HG02623 (cell line): ENCODE results near the gene TNFAIP1.
"Not testable (repeated sequence)": the region's sequence is repeated elsewhere in the genome, so short reads cannot be mapped to it uniquely, and the experiment has no call there.

ENCODE experiments used
- ATAC-seq: cut with Tn5 transposase; IDR thresholded peaks from one replicate; pipeline ENCODE4 v1.9.1; 2021; ENCODE audit warnings: moderate library complexity; ENCODE audit not compliant: unreplicated experiment

TNFAIP1 gene

GRCh38 chr17:28335201-28335958 lies at the start of gene TNFAIP1, which contains the start of gene IFT20:
Gene TNFAIP1, plus strand, starts transcription at chr17:28335761. Its CDS starts 3,761 bp downstream, at chr17:28339522.
Gene IFT20, minus strand, starts transcription at chr17:28335472. Its CDS starts 3,487 bp downstream, at chr17:28331985.
- peak; percentile 93 for ATAC-seq

GRCh38 chr17:28285965-28286364 lies 49.6 kb upstream of the TNFAIP1 start:
- no peak for ATAC-seq

GRCh38 chr17:28290703-28291102 lies 44.9 kb upstream of the TNFAIP1 start:
- ATAC-seq: no peak

- ATAC-seq: no peak
Measured at GRCh38 chr17:28291780-28292330, 43.7 kb upstream of the TNFAIP1 start.

GRCh38 chr17:28292878-28293277 lies 42.7 kb upstream of the TNFAIP1 start:
- not testable (repeated sequence) for ATAC-seq

GRCh38 chr17:28293994-28294393 lies 41.6 kb upstream of the TNFAIP1 start:
- no peak for ATAC-seq

GRCh38 chr17:28295677-28296578 lies 39.6 kb upstream of the TNFAIP1 start:
- ATAC-seq: no peak

- no peak for ATAC-seq
Measured at GRCh38 chr17:28298449-28298848, 37.1 kb upstream of the TNFAIP1 start.

GRCh38 chr17:28306954-28307401 lies 28.6 kb upstream of the TNFAIP1 start:
- ATAC-seq: no peak

- ATAC-seq: no peak
Measured at GRCh38 chr17:28313841-28314240, 21.7 kb upstream of the TNFAIP1 start.

GRCh38 chr17:28315846-28316705 lies 19.5 kb upstream of the TNFAIP1 start:
- ATAC-seq: no peak

GRCh38 chr17:28317099-28317965 lies 18.2 kb upstream of the TNFAIP1 start:
- no peak for ATAC-seq

GRCh38 chr17:28317966-28318758 lies 17.4 kb upstream of the TNFAIP1 start:
- no peak for ATAC-seq

GRCh38 chr17:28318759-28319597 lies 16.6 kb upstream of the TNFAIP1 start, which contains the start of gene TMEM97:
Gene TMEM97, plus strand, starts transcription at chr17:28319200. Its CDS starts 40 bp downstream, at chr17:28319240.
- peak; percentile 95 for ATAC-seq

- ATAC-seq: no peak
Measured at GRCh38 chr17:28319598-28319935, 16.0 kb upstream of the TNFAIP1 start.

- ATAC-seq: no peak
Measured at GRCh38 chr17:28320215-28321061, 15.1 kb upstream of the TNFAIP1 start.

GRCh38 chr17:28324267-28324745 lies 11.3 kb upstream of the TNFAIP1 start:
- ATAC-seq: no peak
